ENCODE results near the gene SLC6A9. TPM values are rescaled to one million over a fixed set of nuclear protein-coding genes. Genes with fewer than 3 reads are reported as not detected.
A peak's percentile ranks its signal among the peaks of the same experiment; 100 is the strongest.

SLC6A9 gene
- total RNA-seq, result 6.1 TPM
- 19.8 TPM for polyA plus RNA-seq

DNA sequence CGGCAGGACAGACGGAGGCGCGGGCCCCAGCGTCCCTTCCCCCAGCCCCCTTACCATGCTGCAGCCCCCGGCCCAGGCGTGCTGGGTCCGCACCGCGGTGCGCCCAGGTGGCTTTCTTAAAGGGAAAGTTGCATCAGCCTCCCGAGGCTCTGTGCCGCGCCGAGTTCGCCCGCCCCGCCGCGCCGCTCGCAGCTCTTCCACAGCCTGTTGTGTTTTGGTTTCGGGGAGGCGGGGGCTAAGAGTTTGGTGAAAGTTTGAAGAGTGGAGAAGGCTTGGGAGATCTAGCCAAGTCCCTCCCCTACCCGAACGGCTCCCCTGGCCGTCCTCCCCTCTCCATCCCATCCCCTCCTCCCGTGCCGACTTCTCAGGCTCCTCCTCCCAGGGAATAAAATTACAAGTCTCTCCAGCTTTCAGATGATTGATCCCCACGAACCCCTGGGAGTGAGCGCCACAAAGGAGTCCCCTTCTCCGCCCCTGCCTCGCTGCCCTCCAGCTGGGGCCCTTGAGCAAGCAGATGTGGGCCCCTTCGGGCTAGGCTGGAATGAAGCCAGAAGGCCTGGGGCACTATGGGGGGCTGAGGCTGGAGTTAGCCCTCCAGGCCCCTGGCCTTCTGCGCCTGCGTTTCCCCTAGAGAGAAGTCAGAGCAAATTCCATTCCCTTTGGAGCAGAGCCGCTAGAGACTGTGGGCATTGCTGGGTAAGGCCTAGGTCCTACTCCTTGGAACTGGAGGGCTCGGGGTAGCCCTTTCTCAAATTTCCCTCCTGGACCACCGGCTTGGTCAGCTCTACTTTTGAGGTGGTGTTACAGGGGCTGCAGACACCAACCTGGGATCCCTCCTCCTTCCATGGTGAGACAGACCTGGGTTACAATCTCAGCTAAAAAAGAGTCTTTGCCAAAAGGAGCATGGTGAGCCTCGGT lies at the start of gene SLC6A9:
SLC6A9 (minus strand) TSS at position 211 of the 918 bp plus-strand sequence. CDS start 7,185 bp downstream, outside the sequence.
- no peak for DNase-seq (ENCODE audit: extremely low spot score)
- H3K36me3 ChIP-seq (ENCODE audit: insufficient read depth), result no peaks in the 10 kb centered on the region
- 11% methylated on average over 40 of the region's 40 CpGs for WGBS
- H3K27ac ChIP-seq (ENCODE audit: low read depth), result peak within 1 kb of the TSS; percentile 40
- peaks cover 3% of the 10 kb centered on the region for H3K4me1 ChIP-seq (ENCODE audit: insufficient read depth)
- H3K4me3 ChIP-seq (ENCODE audit: low read depth, low read length), result peak within 1 kb of the TSS; percentile 72

GRCh38 chr1:44079566-44079965 lies 48.3 kb upstream of the SLC6A9 start:
- Histone ChIP-seq H3K36me3 (ENCODE audit: insufficient read depth) (no peaks in the 10 kb centered on the region), H3K4me1 (ENCODE audit: insufficient read depth) (no peaks in the 10 kb centered on the region), H3K4me3 (ENCODE audit: low read depth, low read length) (no peak overlapping the region), H3K27ac (ENCODE audit: low read depth) (no peak overlapping the region)
- 93% methylated on average over 4 of the region's 4 CpGs for WGBS
- DNase-seq (ENCODE audit: extremely low spot score), result no peak

DNA sequence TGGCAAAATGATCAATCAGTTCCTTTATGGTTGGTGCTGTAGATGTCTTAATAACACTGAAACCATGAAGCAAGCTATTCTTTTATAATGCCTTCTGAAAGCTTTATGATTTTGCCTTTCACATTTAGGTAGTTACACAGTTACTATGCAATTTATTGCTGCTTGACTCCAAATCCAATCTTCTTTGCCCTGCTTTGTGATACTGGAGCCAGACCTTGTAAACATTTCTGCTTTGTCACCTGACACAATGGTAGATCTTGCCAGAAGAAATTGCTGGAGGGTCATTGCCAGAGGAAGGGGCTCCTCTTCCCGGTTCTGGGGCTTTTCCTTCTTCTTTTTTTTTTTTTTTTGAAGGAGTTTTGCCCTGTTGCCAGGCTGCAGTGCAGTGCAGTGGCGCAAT lies 46.8 kb upstream of the SLC6A9 start:
- WGBS, result 53% methylated on average over 2 of the region's 2 CpGs
- no peaks in the 10 kb centered on the region for H3K36me3 ChIP-seq (ENCODE audit: insufficient read depth)

DNA sequence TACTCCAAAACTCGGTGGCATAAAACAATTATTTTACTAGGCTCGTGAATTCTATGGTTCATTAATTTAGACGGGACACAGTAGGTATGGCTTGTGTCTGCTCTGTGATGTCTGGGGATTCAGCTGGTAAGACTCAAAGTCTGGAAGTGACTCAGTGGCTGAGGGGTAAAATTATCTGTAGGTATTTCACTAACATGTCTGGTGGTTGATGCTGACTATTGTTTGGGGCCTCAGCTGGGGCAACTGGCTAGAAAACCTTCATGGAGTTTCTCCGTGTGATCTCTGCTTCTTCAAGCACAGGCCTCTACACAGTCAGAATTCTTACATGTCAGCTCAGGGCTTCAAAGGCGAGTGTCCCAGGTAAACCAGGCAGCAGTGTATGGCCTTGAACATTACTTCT lies 46.2 kb upstream of the SLC6A9 start:
- Histone ChIP-seq H3K27ac (ENCODE audit: low read depth) (no peak overlapping the region), H3K4me1 (ENCODE audit: insufficient read depth) (no peaks in the 10 kb centered on the region), H3K36me3 (ENCODE audit: insufficient read depth) (no peaks in the 10 kb centered on the region), H3K4me3 (ENCODE audit: low read depth, low read length) (no peak overlapping the region)
- WGBS, result 87% methylated on average over 5 of the region's 5 CpGs
- DNase-seq (ENCODE audit: extremely low spot score), result no peak

More for the DNA sequence above, 46.8 kb upstream of the SLC6A9 start:
- Histone ChIP-seq H3K4me3 (ENCODE audit: low read depth, low read length) (no peak overlapping the region), H3K4me1 (ENCODE audit: insufficient read depth) (no peaks in the 10 kb centered on the region), H3K27ac (ENCODE audit: low read depth) (no peak overlapping the region)
- no peak for DNase-seq (ENCODE audit: extremely low spot score)

DNA sequence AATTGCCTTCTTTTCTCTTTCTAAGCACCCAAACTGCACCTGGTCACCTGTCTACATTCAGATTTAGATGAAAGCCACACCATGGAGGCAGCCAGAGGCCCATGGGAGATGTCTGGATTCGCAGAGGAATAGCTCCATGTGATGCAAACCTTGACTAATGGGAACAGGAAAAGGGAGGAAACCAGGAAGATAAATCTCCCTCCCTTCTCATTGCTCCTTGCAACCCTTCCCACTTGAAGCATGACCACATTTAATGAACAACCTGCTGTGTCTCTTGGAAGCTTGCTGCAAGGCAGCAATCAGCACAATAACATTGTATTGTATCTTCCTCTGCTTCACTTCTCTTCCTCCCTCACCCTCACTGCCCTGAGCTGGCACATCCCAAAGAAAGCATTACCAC lies 44.8 kb upstream of the SLC6A9 start:
- H3K4me3 ChIP-seq (ENCODE audit: low read depth, low read length), result no peak overlapping the region
- DNase-seq (ENCODE audit: extremely low spot score), result no peak
- H3K4me1 ChIP-seq (ENCODE audit: insufficient read depth), result no peaks in the 10 kb centered on the region
- H3K27ac ChIP-seq (ENCODE audit: low read depth), result no peak overlapping the region
- no peaks in the 10 kb centered on the region for H3K36me3 ChIP-seq (ENCODE audit: insufficient read depth)
- WGBS, result 75% methylated on average over 1 of the region's 1 CpG

DNA sequence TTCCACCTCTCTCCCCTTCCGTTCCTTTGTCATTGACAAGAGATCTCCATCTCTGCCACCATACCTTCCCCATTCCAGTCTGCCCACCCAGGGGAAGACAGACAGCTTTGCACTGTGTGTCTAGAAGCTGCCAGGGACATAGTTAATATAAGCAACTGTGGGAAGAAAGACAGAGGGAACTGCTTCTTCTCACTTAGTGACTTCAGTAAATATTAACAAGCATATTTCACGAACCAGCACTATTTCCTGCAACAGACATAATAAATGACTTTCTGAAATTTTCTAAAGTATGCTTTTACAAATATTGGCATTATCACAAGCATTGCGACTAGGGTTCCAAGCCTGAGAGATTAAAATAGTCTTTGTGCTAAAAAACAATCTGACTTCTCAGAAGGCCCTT lies 43.2 kb upstream of the SLC6A9 start:
- WGBS, result 19% methylated on average over 3 of the region's 3 CpGs
- Histone ChIP-seq H3K4me3 (ENCODE audit: low read depth, low read length) (no peak overlapping the region), H3K4me1 (ENCODE audit: insufficient read depth) (no peaks in the 10 kb centered on the region), H3K27ac (ENCODE audit: low read depth) (no peak overlapping the region), H3K36me3 (ENCODE audit: insufficient read depth) (no peaks in the 10 kb centered on the region)
- DNase-seq (ENCODE audit: extremely low spot score), result no peak

GRCh38 chr1:44073528-44073927 lies 42.3 kb upstream of the SLC6A9 start:
- H3K4me1 ChIP-seq (ENCODE audit: insufficient read depth), result no peaks in the 10 kb centered on the region
- DNase-seq (ENCODE audit: extremely low spot score), result no peak
- 74% methylated on average over 2 of the region's 2 CpGs for WGBS
- no peak overlapping the region for H3K4me3 ChIP-seq (ENCODE audit: low read depth, low read length)
- no peak overlapping the region for H3K27ac ChIP-seq (ENCODE audit: low read depth)
- no peaks in the 10 kb centered on the region for H3K36me3 ChIP-seq (ENCODE audit: insufficient read depth)

- Histone ChIP-seq H3K36me3 (ENCODE audit: insufficient read depth) (no peaks in the 10 kb centered on the region), H3K27ac (ENCODE audit: low read depth) (no peak overlapping the region), H3K4me1 (ENCODE audit: insufficient read depth) (no peaks in the 10 kb centered on the region), H3K4me3 (ENCODE audit: low read depth, low read length) (no peak overlapping the region)
- DNase-seq (ENCODE audit: extremely low spot score), result no peak
- 86% methylated on average over 2 of the region's 2 CpGs for WGBS
Measured at GRCh38 chr1:44072821-44073220, 41.6 kb upstream of the SLC6A9 start.

DNA sequence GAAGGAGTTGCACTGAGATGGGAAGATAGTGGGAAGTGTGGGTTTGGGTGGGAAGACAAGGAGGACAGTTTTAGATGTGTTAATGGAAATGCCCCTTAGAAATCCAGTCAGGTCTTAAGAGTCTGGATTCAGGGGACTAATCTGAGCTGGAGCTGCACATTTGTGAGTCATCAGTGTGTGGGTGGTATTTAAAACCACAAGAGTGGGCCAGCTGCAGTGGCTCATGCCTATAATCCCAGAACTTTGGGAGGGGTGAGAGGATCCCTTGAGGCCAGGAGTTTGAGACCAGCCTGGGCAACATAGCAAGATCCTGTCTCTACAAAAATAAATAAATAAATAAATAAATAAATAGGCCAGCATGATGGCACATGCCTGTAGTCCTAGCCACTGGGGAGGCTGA lies 40.9 kb upstream of the SLC6A9 start:
- DNase-seq (ENCODE audit: extremely low spot score), result no peak
- no peaks in the 10 kb centered on the region for H3K4me1 ChIP-seq (ENCODE audit: insufficient read depth)
- no peak overlapping the region for H3K27ac ChIP-seq (ENCODE audit: low read depth)
- no peak overlapping the region for H3K4me3 ChIP-seq (ENCODE audit: low read depth, low read length)
- no peaks in the 10 kb centered on the region for H3K36me3 ChIP-seq (ENCODE audit: insufficient read depth)

DNA sequence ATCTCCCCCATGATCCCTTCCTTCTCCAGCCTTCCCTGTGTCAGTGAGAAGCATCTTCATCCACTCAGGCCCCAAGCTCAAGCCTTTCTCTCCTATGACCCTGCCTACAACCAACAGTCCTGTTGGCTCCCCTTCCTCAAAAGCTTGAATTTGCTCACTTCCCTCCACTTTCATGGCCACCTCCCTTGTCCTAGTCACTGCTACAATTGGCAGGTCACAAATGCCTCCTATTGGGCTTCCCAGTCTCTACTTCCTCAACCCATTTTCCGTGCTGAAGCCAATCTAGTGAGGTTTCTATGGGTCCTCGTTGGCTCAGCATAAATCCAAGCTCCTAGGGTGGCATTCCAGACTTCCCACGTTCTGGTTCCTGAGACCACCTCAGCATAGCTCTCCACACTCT lies 40.2 kb upstream of the SLC6A9 start:
- no peak overlapping the region for H3K27ac ChIP-seq (ENCODE audit: low read depth)
- no peak for DNase-seq (ENCODE audit: extremely low spot score)
- no peaks in the 10 kb centered on the region for H3K36me3 ChIP-seq (ENCODE audit: insufficient read depth)
- H3K4me3 ChIP-seq (ENCODE audit: low read depth, low read length), result no peak overlapping the region
- 66% methylated on average over 3 of the region's 3 CpGs for WGBS
- H3K4me1 ChIP-seq (ENCODE audit: insufficient read depth), result no peaks in the 10 kb centered on the region

DNA sequence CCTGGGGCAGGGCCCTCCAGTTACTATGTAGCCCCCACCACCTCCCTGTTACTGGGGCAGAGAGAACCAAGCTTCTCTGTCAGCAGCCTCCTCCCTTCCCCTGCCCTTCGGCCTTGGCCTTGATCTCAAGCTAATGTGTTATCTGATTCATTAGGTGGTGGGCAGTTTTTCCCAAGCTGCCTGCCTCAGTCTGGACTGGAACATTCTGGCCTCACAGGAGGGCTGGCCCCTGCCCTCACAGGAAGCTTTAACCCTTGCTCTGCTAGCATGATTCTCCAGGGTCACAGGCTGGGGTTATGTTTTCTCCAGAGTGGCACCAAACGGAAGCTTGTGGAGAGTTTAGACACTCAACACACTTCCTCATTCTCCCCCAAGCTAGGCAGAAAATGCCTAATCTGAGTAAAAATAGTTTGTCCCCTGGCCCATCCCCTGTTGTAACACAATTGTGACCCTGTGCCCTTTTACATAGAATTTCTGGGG lies 37.2 kb upstream of the SLC6A9 start:
- no peak for DNase-seq (ENCODE audit: extremely low spot score)
- WGBS, result 51% methylated on average over 2 of the region's 2 CpGs
- no peaks in the 10 kb centered on the region for H3K36me3 ChIP-seq (ENCODE audit: insufficient read depth)
- no peak overlapping the region for H3K27ac ChIP-seq (ENCODE audit: low read depth)
- no peak overlapping the region for H3K4me3 ChIP-seq (ENCODE audit: low read depth, low read length)
- H3K4me1 ChIP-seq (ENCODE audit: insufficient read depth), result no peaks in the 10 kb centered on the region

DNA sequence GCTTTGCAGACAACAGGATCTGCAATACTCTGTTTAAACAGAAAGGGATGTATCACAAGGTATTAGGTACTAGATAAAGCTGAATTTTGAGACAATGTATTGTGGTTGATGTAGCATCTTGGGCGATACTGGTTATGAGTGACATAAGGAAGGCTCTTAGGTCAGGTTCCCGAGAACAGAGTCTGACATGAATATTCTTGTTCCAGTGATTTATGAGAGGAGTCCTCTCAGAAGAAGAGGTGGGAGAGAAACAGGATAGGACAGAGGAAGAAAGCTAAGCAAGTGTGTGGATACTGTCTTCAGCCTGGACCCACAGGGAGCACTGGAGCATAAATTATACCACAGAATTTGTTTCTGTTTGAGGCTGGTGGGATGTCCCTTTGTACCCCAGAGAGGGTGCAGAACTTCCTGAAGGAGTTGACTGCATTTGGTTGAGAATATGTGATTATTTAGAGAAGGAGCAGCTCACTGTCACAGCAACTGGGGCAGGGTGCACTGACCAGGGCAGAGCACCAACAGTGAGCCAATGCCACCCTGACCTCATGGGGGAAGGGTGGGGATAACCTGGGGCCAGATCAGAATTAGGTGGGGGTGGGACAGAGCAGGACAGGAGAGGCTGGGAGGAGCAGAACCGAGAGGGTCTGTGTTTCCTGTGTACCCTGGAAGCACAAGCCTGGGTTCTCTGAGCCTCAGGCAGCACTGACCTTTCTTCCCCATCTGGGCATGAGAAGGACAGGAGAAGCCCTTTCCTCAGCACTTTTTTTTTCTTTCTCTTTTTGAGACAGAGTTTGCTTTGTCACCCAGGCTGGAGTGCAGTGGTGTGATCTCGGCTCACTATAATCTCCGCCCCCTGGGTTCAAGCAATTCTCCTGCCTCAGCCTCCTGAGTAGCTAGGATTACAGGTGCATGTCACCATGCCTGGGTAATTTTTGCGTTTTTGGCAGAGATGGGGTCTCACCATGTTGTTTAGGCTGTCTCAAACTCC lies 36.3 kb upstream of the SLC6A9 start:
- WGBS, result 55% methylated on average over 6 of the region's 6 CpGs
- Histone ChIP-seq H3K27ac (ENCODE audit: low read depth) (no peak overlapping the region), H3K4me3 (ENCODE audit: low read depth, low read length) (no peak overlapping the region), H3K36me3 (ENCODE audit: insufficient read depth) (no peaks in the 10 kb centered on the region), H3K4me1 (ENCODE audit: insufficient read depth) (no peaks in the 10 kb centered on the region)
- no peak for DNase-seq (ENCODE audit: extremely low spot score)

DNA sequence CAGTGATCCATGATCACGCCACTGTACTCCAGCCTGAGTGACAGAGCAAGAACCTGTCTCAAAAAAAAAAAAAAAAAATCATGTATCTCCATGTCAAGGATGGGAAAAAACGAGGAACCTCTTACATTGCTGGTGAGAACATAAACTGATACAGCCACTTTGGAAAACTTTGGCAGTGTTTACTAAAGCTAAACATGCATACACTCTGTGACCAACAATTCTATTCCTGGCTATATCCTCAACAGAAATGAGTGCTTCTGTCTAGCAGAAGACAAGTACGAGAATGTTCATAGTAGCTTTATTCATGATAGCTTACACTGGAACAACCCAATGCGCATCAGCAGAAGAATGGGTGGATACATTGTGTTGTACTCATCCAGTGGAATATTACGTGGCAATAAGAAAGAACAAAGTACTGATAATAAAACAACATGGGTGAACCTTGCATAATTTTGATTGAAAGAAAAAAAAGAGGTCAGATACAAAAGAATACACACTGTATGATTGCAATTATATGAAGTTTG lies 31.5 kb upstream of the SLC6A9 start:
- H3K4me1 ChIP-seq (ENCODE audit: insufficient read depth), result no peaks in the 10 kb centered on the region
- 79% methylated on average over 5 of the region's 5 CpGs for WGBS
- no peak overlapping the region for H3K4me3 ChIP-seq (ENCODE audit: low read depth, low read length)
- H3K36me3 ChIP-seq (ENCODE audit: insufficient read depth), result no peaks in the 10 kb centered on the region
- no peak for DNase-seq (ENCODE audit: extremely low spot score)
- H3K27ac ChIP-seq (ENCODE audit: low read depth), result no peak overlapping the region

Measured in urinary bladder (tissue), 4 donors.